Spleen (tissue), 11 donors: ENCODE data around the gene CHL1. TPM values are rescaled to one million over a fixed set of nuclear protein-coding genes. Genes with fewer than 3 reads are reported as not detected.

Source experiments
- DNase-seq: peaks from one replicate; pipeline ENCODE4 v3.0.0-alpha.2; 2020
- H3K27ac ChIP-seq, 8 donors: fragments of 200-600 bp; sonication (generic) in 7 of 8; 1 replicate in 4 of 8; 2 replicates in 4 of 8; pipeline versions ENCODE4 v1.5.0 to v1.8.0; 2016 to 2021; ENCODE audit warnings: inconsistent platforms in 4 of 8, mild to moderate bottlenecking in 4 of 8, moderate library complexity in 1 of 8
- H3K27me3 ChIP-seq, 7 donors: fragments of 200-600 bp; sonication (generic) in 6 of 7; replicated peaks in 1 of 7; 1 replicate in 4 of 7; 2 replicates in 3 of 7; pipeline versions ENCODE4 v1.5.0 to v1.8.0; 2016 to 2021; ENCODE audit warnings: inconsistent platforms in 3 of 7, mild to moderate bottlenecking in 1 of 7
- H3K36me3 ChIP-seq, 6 donors: fragments of 200-600 bp; sonication (generic) in 5 of 6; 1 replicate in 4 of 6; 2 replicates in 2 of 6; pipeline versions ENCODE4 v1.5.0 to v1.8.0; 2016 to 2021; ENCODE audit warnings: inconsistent platforms in 2 of 6
- H3K4me1 ChIP-seq, 6 donors: fragments of 200-600 bp; sonication (generic) in 5 of 6; 1 replicate in 3 of 6; 2 replicates in 3 of 6; pipeline versions ENCODE4 v1.5.0 to v1.8.0; 2016 to 2021; ENCODE audit warnings: inconsistent platforms in 3 of 6
- H3K4me3 ChIP-seq, 8 donors: fragments of 200-600 bp; sonication (generic) in 7 of 8; 1 replicate in 4 of 8; 2 replicates in 4 of 8; pipeline versions ENCODE4 v1.5.0 to v1.8.0; 2016 to 2021; ENCODE audit warnings: inconsistent platforms in 4 of 8, mild to moderate bottlenecking in 4 of 8, moderate library complexity in 2 of 8
- H3K9me3 ChIP-seq, 8 donors: fragments of 200-600 bp; sonication (generic) in 7 of 8; 1 replicate in 4 of 8; 2 replicates in 4 of 8; pipeline versions ENCODE4 v1.5.0 to v1.8.0; 2016 to 2021; ENCODE audit warnings: inconsistent platforms in 4 of 8
- POLR2A ChIP-seq, 3 donors: fragments of 450-650 bp; IDR thresholded peaks; one replicate each; pipeline ENCODE4 v1.5.1; 2017; ENCODE audit warnings: antibody characterized with exemption in 3 of 3, mild to moderate bottlenecking in 1 of 3
- POLR2AphosphoS5 ChIP-seq, 3 donors: sonication (generic); formaldehyde crosslinking; IDR thresholded peaks; one replicate each; pipeline ENCODE4 v1.5.1; 2017; ENCODE audit warnings: antibody characterized with exemption in 3 of 3
- WGBS, 5 donors: extraction: QIAGEN DNeasy Blood & Tissue Kit in 3 of 5; methylation state at CpG; one replicate each; pipeline versions ENCODE4 v1.1.5 to v1.1.7; 2013 to 2018; 5-methylcytosine and 5-hydroxymethylcytosine counted together
- intact Hi-C: fragments of 100-400 bp; cut with DNase I; formaldehyde crosslinking; loops from one replicate; pipeline ENCODE4 v1.15.0; 2023; ENCODE audit warnings: low total_unique reads
- polyA plus RNA-seq, 3 donors: library from polyadenylated mRNA; stranded (reverse); fragments of 200-250 nt; gene quantifications; one replicate each; pipeline ENCODE4 v1.2.1, GENCODE V29; 2013
- total RNA-seq, 7 donors: library from RNA; depleted of rRNA in 3 of 7; stranded (reverse); fragments of >200 nt in 3 of 7; fragmentation: NEBNext Ultra II Directional in 4 of 7; extraction: Animal tissue kit (Norgen Biotek cat#: 25700) in 4 of 7; gene quantifications; one replicate each; pipeline versions ENCODE4 v1.1.0 to v1.2.1, GENCODE V29; 2016 to 2021
- TF ChIP-seq, protein P1 (sequence below), 11 experiments: fragments of 200-600 bp in 7 of 11; fragments of 450-650 bp in 4 of 11; sonication (generic) in 4 of 11; IDR thresholded peaks in 8 of 11; conservative IDR thresholded peaks in 3 of 11; 1 replicate in 7 of 11; 2 replicates in 4 of 11; pipeline versions ENCODE4 v1.4.0 to v1.8.0; 2016 to 2021; ENCODE audit warnings: antibody characterized with exemption in 11 of 11, inconsistent platforms in 4 of 11, mild to moderate bottlenecking in 1 of 11
- donor health status: healthy with polysubstance abuse.
- donor health status: DM: no; HTN: no; CAD: no; lungs with moderate emphysema.
- donor health status: DM: no; HTN: no; CAD: no.
- donor health status: Bipolar disorder and iron deficiency.
- donor health status: healthy.
- donor health status: DM: no; HTN: no; CAD: no.
- donor health status: DM: yes; HTN: yes; CAD: no.

Gene CHL1
- total and polyA plus RNA-seq, 10 donors, result 3.3 to 20.6 (median 12.8) TPM

DNA sequence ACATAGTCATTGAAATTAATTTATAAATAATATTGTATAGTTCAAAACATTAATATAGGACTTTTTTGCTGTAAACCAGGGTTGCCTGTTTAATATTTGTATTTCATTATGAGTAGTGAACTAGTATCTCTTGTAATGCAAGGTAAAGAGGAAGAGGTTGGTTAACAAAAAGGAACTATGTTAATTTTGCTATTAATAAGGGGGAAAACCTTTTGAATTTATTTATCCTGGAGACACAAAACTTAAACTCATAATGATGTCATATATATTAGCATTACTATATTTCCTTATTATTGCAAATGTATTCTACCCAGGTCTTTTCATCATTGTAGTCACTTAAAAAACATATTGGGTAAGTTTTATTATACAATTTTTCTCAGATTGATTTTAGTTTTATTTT is 94.5 kb downstream of the CHL1 start:
- intact Hi-C loops, result no loop called here
- Histone ChIP-seq H3K4me1 (peaks cover 0 to 6% (median 0%) of the 10 kb centered on the region in 6 donors), H3K27ac (peak overlapping the region in 4 of 8 donors; percentile 48 to 69 (median 64)), H3K27me3 (no peaks in the 10 kb centered on the region), H3K36me3 (no peaks in the 10 kb centered on the region), H3K4me3 (no peak overlapping the region), H3K9me3 (no peaks in the 10 kb centered on the region)
- no peak for DNase-seq
- TF ChIP-seq POLR2A (IDR thresholded peaks at IDR 0.05) (no peak), POLR2AphosphoS5 (IDR thresholded peaks at IDR 0.05) (no peak)
- TF ChIP-seq, protein P1, sequence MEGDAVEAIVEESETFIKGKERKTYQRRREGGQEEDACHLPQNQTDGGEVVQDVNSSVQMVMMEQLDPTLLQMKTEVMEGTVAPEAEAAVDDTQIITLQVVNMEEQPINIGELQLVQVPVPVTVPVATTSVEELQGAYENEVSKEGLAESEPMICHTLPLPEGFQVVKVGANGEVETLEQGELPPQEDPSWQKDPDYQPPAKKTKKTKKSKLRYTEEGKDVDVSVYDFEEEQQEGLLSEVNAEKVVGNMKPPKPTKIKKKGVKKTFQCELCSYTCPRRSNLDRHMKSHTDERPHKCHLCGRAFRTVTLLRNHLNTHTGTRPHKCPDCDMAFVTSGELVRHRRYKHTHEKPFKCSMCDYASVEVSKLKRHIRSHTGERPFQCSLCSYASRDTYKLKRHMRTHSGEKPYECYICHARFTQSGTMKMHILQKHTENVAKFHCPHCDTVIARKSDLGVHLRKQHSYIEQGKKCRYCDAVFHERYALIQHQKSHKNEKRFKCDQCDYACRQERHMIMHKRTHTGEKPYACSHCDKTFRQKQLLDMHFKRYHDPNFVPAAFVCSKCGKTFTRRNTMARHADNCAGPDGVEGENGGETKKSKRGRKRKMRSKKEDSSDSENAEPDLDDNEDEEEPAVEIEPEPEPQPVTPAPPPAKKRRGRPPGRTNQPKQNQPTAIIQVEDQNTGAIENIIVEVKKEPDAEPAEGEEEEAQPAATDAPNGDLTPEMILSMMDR (IDR thresholded peaks at IDR 0.05 in 8 of 11, conservative IDR thresholded peaks at IDR 0.05 in 3 of 11), result no peak

DNA sequence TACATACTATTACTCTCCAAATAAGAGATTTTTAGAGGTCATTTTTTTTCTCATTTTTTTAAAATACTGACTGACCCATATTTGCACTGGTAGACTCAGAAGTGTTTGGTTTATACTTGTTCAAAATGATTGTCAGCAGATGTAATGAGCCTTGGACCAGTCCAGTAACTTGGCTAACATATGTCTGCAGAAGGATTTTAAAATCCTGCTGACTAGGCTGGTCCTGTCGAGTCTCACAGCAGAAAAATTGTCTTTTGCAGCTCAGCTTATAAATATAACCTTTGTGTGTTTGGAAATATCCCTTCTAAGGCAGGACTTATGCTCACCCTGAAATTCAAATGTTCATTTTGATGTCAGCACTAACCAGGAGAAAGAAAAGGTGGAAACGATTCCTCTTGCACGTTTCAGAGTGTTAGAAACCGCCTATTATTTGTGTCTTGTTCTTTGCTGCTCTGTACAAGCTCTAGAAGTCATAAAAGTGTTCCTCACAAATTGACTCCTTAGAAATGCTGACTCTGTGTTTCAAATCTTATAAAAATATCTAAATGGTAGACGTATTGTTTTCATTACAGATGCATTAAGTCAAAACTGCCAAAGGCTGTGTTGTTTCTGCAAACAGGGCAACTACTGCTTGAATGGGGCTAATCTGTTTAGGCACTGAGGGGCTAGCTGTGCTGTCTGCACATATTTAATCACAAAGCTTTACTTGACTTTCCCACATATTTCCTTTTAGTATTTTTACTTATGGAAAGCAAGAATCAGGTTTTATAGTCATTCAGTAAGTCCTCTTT is 95.3 kb downstream of the CHL1 start:
- WGBS, 5 donors, result 74 to 87% (median 77%) methylated on average over 5 of the region's 5 CpGs
- no peak for DNase-seq
- H3K27ac ChIP-seq, result no peak overlapping the region
- H3K4me3 ChIP-seq, result no peak overlapping the region
- H3K9me3 ChIP-seq, result no peaks in the 10 kb centered on the region
- H3K27me3 ChIP-seq, result no peaks in the 10 kb centered on the region
- no peaks in the 10 kb centered on the region for H3K36me3 ChIP-seq
- TF ChIP-seq, protein P1 (IDR thresholded peaks at IDR 0.05 in 8 of 11, conservative IDR thresholded peaks at IDR 0.05 in 3 of 11), result no peak
- TF ChIP-seq POLR2AphosphoS5 (IDR thresholded peaks at IDR 0.05) (no peak), POLR2A (IDR thresholded peaks at IDR 0.05) (no peak)
- intact Hi-C loops, result no loop called here
- peaks cover 0 to 6% (median 0%) of the 10 kb centered on the region in 6 donors for H3K4me1 ChIP-seq

DNA sequence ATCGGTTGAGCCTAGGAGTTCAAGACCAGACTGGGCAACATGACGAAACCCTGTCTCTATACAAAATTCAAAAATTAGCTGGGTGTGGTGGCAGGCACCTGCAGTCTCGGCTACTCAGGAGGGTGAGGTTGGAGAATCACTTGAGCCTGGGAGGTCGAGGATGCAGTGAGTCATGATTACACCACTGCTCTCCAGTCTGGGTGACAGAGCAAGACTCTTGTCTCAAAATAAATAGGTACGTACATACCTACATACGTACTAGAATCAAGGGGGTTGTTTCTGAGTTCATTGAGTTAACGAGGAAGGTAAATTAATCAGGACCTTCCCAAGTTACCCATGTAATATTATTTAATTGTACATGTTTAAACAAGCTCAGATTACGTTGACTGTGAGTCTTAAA is 97.5 kb downstream of the CHL1 start:
- H3K36me3 ChIP-seq, result no peaks in the 10 kb centered on the region
- no peak overlapping the region for H3K4me3 ChIP-seq
- H3K9me3 ChIP-seq, result no peaks in the 10 kb centered on the region
- no peaks in the 10 kb centered on the region for H3K27me3 ChIP-seq
- H3K27ac ChIP-seq, result no peak overlapping the region
- DNase-seq, result no peak
- 82 to 93% (median 86%) methylated on average over 8 of the region's 8 CpGs for WGBS, 5 donors
- intact Hi-C loops, result no loop called here
- no peak for TF ChIP-seq POLR2A (IDR thresholded peaks at IDR 0.05)
- TF ChIP-seq, protein P1 (IDR thresholded peaks at IDR 0.05 in 8 of 11, conservative IDR thresholded peaks at IDR 0.05 in 3 of 11), result no peak
- no peak for TF ChIP-seq POLR2AphosphoS5 (IDR thresholded peaks at IDR 0.05)
- H3K4me1 ChIP-seq, result peaks cover 0 to 20% (median 0%) of the 10 kb centered on the region in 6 donors

DNA sequence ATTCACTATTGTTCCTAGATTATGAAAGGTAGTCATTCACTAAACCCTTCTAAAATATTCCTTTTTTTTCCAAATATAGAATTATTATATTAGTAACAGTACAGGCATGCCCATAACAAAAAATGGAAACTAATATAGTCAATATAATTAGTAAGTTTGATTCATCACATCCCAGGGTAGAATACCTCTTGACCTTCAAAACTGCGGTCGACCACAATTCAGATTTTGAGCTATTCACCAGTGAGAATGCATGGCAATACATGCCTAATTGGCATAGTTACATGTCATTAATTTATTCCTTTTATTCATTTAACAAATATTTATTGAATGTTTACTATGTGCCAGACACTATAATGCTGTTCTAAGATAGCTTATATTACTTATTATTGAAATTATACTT is 98.0 kb downstream of the CHL1 start:
- H3K9me3 ChIP-seq, result no peaks in the 10 kb centered on the region
- 90 to 95% (median 92%) methylated on average over 2 of the region's 2 CpGs for WGBS, 5 donors
- no peaks in the 10 kb centered on the region for H3K27me3 ChIP-seq
- intact Hi-C loops, result no loop called here
- H3K27ac ChIP-seq, result no peak overlapping the region
- H3K4me1 ChIP-seq, result peaks cover 0 to 20% (median 0%) of the 10 kb centered on the region in 6 donors
- DNase-seq, result no peak
- no peak overlapping the region for H3K4me3 ChIP-seq
- no peaks in the 10 kb centered on the region for H3K36me3 ChIP-seq
- TF ChIP-seq, protein P1 (IDR thresholded peaks at IDR 0.05 in 8 of 11, conservative IDR thresholded peaks at IDR 0.05 in 3 of 11), result no peak
- TF ChIP-seq POLR2AphosphoS5 (IDR thresholded peaks at IDR 0.05) (no peak), POLR2A (IDR thresholded peaks at IDR 0.05) (no peak)
